ENCODE measurements around the gene NCS1.

Gene NCS1

DNA sequence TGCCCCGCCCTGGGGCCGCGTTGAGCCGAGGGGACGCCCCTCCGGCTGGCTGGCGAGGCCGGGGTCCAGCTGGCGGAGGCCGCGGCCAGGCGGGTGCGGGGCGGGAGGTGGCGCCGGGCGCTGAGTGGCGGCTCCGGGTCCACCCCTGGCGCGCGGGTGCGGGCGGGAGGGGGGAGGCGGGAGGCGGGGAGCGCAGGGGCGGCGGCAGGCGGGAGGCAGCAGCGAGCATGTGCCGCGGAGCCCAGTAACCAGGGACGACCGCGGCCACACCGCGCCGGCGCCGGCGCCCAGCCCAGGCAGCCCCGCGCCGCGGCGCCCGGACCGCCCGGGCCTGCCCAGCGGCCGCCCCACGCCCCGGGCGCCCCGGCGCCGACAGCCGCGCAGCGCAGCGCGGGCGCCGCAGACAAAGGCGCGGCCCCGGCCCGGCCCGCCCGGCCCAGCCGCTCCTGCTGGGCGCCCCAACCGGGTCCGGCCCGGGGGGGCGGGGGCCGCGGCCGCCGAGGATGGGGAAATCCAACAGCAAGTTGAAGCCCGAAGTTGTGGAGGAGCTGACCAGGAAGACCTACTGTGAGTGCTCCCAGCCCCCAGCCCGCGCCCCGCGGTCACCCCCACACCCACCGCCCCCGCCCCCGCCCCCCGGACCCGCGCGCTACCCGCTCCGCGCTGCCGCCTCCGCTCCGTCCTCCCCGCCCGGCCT lies at the start of gene NCS1:
TSS of gene NCS1 (plus strand) at position 244 of the 697 bp plus-strand sequence. CDS start at position 504, 260 bp downstream.
- TF ChIP-seq, protein P1, sequence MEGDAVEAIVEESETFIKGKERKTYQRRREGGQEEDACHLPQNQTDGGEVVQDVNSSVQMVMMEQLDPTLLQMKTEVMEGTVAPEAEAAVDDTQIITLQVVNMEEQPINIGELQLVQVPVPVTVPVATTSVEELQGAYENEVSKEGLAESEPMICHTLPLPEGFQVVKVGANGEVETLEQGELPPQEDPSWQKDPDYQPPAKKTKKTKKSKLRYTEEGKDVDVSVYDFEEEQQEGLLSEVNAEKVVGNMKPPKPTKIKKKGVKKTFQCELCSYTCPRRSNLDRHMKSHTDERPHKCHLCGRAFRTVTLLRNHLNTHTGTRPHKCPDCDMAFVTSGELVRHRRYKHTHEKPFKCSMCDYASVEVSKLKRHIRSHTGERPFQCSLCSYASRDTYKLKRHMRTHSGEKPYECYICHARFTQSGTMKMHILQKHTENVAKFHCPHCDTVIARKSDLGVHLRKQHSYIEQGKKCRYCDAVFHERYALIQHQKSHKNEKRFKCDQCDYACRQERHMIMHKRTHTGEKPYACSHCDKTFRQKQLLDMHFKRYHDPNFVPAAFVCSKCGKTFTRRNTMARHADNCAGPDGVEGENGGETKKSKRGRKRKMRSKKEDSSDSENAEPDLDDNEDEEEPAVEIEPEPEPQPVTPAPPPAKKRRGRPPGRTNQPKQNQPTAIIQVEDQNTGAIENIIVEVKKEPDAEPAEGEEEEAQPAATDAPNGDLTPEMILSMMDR (conservative IDR thresholded peaks at IDR 0.05) = no peak
- TF ChIP-seq ZFX (IDR thresholded peaks at IDR 0.05) = no peak
- peak within 1 kb of the TSS; percentile 72 for H3K27ac ChIP-seq

DNA sequence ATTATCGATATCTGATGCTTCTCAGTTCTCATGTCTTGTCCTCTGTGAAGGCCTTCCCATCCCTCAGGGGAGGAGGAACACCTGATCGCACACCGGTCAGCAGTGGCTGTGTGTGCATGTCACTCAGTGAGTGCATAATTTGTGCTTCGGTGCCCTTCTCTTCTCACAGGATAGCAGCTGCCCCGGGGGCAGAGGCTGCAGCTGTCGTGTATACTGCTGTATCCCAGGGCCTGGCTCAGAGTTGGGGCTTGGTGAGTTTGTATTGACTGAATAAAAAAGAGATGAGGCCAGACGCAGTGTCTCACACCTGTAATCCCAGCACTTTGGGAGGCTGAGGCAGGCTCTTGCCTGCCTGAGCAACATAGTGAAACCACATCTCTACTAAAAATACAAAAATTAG lies 49.7 kb upstream of the NCS1 start:
- no peak overlapping the region for H3K27ac ChIP-seq

DNA sequence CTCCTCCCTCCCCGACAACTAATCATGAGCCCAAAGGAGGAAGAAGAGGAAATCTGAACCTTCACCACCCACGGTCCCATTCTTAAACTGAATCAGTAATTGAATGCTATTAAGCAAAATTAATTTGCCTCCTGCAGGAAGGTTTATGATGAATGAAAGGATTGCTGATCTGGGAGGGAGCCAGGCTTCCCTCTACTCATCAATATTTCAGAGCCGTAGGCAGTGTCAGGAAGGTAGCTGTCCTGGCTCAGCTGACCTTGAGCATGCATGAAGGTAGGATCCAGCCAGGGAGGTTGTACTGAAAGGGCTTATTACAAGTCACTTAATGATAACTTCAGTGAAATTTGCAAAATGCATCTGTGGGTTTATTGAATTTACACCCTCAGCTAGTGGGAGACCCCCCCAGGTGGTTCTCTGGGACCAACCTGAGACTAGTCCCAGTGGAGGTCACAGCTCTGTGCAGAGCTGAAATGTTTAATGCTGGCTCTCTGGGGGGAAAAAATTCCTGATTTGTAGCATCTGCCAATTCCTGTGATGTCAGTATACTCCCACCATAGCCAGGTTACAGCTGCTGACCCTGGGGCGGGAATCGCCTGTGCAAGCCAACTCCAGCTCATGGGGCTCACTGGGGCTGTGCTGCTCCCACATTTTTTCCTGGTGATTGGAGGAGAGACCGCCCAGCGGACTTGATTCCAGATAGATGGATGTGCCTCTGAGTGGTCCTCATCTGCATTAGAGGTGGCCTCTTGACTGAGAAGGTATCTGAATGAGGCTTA lies 47.9 kb upstream of the NCS1 start:
- H3K27ac ChIP-seq = no peak overlapping the region
- no peak for TF ChIP-seq ZFX (IDR thresholded peaks at IDR 0.05)
- TF ChIP-seq, protein P1 (conservative IDR thresholded peaks at IDR 0.05) = no peak

More for the DNA sequence above, 49.7 kb upstream of the NCS1 start:
- no peak for TF ChIP-seq ZFX (IDR thresholded peaks at IDR 0.05)
- TF ChIP-seq, protein P1 (conservative IDR thresholded peaks at IDR 0.05) = no peak

DNA sequence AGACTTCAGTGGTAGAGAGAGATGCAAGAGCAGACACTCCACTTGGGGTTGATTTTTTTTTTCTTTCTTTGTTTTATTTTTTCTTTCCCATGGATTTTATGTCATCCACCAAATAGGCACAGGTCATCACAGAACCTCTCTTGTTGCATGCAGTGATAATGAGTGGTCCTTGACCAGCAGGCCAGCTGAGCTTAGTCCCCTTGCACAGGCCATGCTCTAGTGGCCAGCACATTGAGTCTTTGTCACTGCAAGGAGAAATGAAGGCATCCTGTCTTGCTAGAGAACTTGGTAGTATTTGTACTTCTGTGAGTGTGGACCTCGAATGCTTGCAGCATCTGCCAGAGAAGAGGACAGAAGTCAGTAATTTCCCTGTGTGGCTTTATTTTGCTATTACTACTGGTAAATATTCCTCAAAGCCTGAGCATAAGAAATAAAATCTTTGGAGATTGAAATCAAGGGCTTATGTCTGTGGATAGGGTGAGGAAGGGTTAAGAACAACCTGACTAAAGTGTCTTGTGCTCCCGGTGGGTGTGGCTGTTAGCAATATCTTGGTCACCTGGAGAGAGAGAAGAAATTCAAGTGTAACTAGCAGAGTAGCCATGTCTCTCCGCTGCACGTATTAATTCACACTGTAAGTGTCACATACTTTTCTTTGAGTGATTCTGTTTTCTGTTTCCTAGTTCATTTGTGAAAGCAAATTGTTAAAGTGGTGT lies 45.3 kb upstream of the NCS1 start:
- H3K27ac ChIP-seq = no peak overlapping the region
- TF ChIP-seq, protein P1 (conservative IDR thresholded peaks at IDR 0.05) = no peak

DNA sequence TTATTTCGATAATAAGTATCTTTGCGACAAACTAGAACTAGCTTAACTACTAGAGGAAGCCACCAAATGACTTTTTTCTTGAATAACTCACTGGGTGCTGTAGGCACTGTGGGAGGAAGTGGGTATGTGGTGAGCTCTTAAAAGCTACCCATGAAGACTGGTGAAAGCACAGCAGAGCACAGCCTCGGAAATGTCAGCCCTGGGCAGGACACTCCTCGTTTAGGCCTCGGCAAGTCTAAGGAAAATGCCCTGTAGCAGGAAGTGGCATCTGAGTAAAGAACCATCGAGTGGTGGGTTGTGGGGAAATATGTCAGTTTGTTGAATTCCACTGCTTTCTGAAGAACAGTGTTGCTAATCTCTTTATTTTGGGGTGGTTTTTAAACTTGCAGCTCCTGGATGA lies 44.0 kb upstream of the NCS1 start:
- no peak overlapping the region for H3K27ac ChIP-seq
- TF ChIP-seq ZFX (IDR thresholded peaks at IDR 0.05) = no peak
- TF ChIP-seq, protein P1 (conservative IDR thresholded peaks at IDR 0.05) = no peak

DNA sequence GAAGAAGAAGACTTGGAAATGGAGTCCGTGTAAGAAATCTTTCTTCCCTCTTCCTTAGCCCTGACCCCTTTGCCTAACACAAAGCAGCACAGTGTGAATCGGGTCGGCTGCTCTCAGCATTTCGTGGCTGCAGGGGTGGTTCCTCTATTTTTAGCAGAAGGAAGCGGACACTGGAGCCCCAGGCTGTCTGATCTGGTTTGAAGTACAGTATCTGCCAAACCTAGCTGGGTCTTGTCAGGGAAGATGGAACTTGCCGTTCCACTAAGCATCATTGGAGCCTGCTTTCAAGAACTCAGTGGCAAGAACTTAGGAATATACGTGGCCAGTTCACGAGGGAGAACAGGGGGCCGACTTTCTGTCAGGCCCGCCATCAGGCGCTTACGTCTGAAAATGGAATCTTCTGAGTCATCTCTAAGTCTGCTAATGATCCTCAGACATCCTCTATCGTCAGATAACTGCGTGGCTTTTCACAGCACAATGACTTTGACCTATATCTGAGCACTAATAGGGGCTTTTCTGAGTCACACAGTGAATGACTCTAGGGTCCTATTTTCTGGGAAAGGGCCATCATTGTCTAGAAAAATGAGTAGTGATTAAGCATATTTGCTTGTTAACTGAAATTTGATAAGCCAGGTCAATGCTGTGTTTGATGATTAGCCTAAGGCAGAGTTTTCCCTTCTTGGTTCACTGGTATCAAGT lies 43.3 kb upstream of the NCS1 start:
- H3K27ac ChIP-seq = no peak overlapping the region
- TF ChIP-seq, protein P1 (conservative IDR thresholded peaks at IDR 0.05) = no peak
- TF ChIP-seq ZFX (IDR thresholded peaks at IDR 0.05) = no peak

Measured in C4-2B (cell line).